IMR-90 (cell line): Measurements from ENCODE around the gene CUL3. TPM values are rescaled to one million over a fixed set of nuclear protein-coding genes. Genes with fewer than 3 reads are reported as not detected.

Experiments
- ATAC-seq: fragments of 200-7000 bp; cut with Tn5 transposase; 2 replicates; pipeline ENCODE4 v1.9.1; 2020; ENCODE audit warnings: low read depth, mild to moderate bottlenecking, moderate library complexity
- BruUV-seq: library from RNA; stranded (reverse); fragments of 400-500 nt; replicated peaks from 2 replicates; lab custom pipeline; 2021; lab: Mats Ljungman, UMichigan
- CTCF ChIA-PET: fragments of 300-600 bp; formaldehyde crosslinking; extraction: SDS; loops from one replicate; lab custom pipeline; 2021; ENCODE audit warnings: antibody characterized with exemption; lab: Yijun Ruan, JAX
- POLR2A ChIA-PET: fragments of 300-600 bp; sonication (Branson Sonifier 250); formaldehyde crosslinking; loops from one replicate; lab custom pipeline; 2022; ENCODE audit warnings: antibody characterized with exemption; ENCODE audit not compliant: unreplicated experiment; lab: Charles Lee
- DNase-seq: peaks from one replicate; pipeline ENCODE4 v3.0.0; 2013
- H2AFZ ChIP-seq: replicated peaks from 2 replicates; pipeline ENCODE3; 2013; ENCODE audit warnings: low read length, mild to moderate bottlenecking; ENCODE audit not compliant: poor library complexity
- H2AK5ac ChIP-seq: 2 replicates; pipeline ENCODE4 v1.6.1; 2013; ENCODE audit warnings: low read depth, low read length, inconsistent platforms
- H2AK9ac ChIP-seq: replicated peaks from 2 replicates; pipeline ENCODE3; 2013; ENCODE audit warnings: mild to moderate bottlenecking, low read depth, low read length, moderate library complexity; ENCODE audit not compliant: poor library complexity
- H2BK120ac ChIP-seq: 2 replicates; pipeline ENCODE4 v1.6.1; 2013; ENCODE audit warnings: low read depth, low read length, inconsistent platforms
- H2BK15ac ChIP-seq: 3 replicates; pipeline ENCODE4 v1.6.1; 2013; ENCODE audit warnings: low read depth, low read length, inconsistent platforms
- H2BK20ac ChIP-seq: 2 replicates; pipeline ENCODE4 v1.6.1; 2013; ENCODE audit warnings: low read depth, mild to moderate bottlenecking, inconsistent platforms, low read length, moderate library complexity
- H2BK5ac ChIP-seq: 2 replicates; pipeline ENCODE4 v1.6.1; 2013; ENCODE audit warnings: mild to moderate bottlenecking, low read depth, low read length, inconsistent platforms; ENCODE audit not compliant: poor library complexity, severe bottlenecking
- H3K14ac ChIP-seq: replicated peaks from 2 replicates; pipeline ENCODE4 v1.6.1; 2013; ENCODE audit warnings: low read depth, low read length, inconsistent platforms
- H3K18ac ChIP-seq: 2 replicates; pipeline ENCODE4 v1.6.1; 2013; ENCODE audit warnings: low read depth, low read length, control low read depth
- H3K23ac ChIP-seq: 2 replicates; pipeline ENCODE4 v1.6.1; 2013; ENCODE audit warnings: low read depth, low read length, inconsistent platforms
- H3K27ac ChIP-seq: 2 replicates; pipeline ENCODE4 v1.5.1; 2013; ENCODE audit warnings: mild to moderate bottlenecking, control low read depth, low read length; ENCODE audit not compliant: insufficient read depth
- H3K27me3 ChIP-seq: 2 replicates; pipeline ENCODE4 v1.6.1; 2013; ENCODE audit warnings: low read length; ENCODE audit not compliant: control insufficient read depth, insufficient read depth
- H3K36me3 ChIP-seq: 2 replicates; pipeline ENCODE4 v1.6.1; 2013; ENCODE audit warnings: low read length, mixed read lengths; ENCODE audit not compliant: control insufficient read depth, insufficient read depth
- H3K4ac ChIP-seq: 2 replicates; pipeline ENCODE4 v1.6.1; 2013; ENCODE audit warnings: low read depth, low read length, inconsistent platforms
- H3K4me1 ChIP-seq: 2 replicates; pipeline ENCODE4 v1.6.1; 2013; ENCODE audit warnings: low read length, mixed read lengths; ENCODE audit not compliant: control insufficient read depth, insufficient read depth
- H3K4me2 ChIP-seq: 2 replicates; pipeline ENCODE4 v1.6.1; 2013; ENCODE audit warnings: low read depth, mild to moderate bottlenecking, control low read depth, low read length, moderate library complexity
- H3K4me3 ChIP-seq: 2 replicates; pipeline ENCODE4 v1.5.1; 2013; ENCODE audit warnings: low read depth, mild to moderate bottlenecking, control low read depth, low read length, moderate library complexity; ENCODE audit not compliant: insufficient read depth
- H3K56ac ChIP-seq: 2 replicates; pipeline ENCODE4 v1.6.1; 2013; ENCODE audit warnings: low read length, inconsistent platforms; ENCODE audit not compliant: insufficient read depth; ENCODE audit errors: extremely low read depth
- H3K79me1 ChIP-seq, 2 experiments: 2 replicates each; pipeline ENCODE4 v1.6.1; 2013; ENCODE audit warnings: low read length in 2 of 2, inconsistent platforms in 1 of 2, low read depth in 1 of 2
- H3K9ac ChIP-seq: 2 replicates; pipeline ENCODE4 v1.6.1; 2013; ENCODE audit warnings: low read depth, low read length, control low read depth
- H3K9me1 ChIP-seq: 2 replicates; pipeline ENCODE4 v1.6.1; 2013; ENCODE audit warnings: low read length, inconsistent platforms; ENCODE audit not compliant: insufficient read depth
- H3K9me3 ChIP-seq: 2 replicates; pipeline ENCODE4 v1.6.1; 2013; ENCODE audit warnings: low read length; ENCODE audit not compliant: control insufficient read depth, insufficient read depth
- H4K20me1 ChIP-seq: 2 replicates; pipeline ENCODE4 v1.6.1; 2013; ENCODE audit warnings: low read length, inconsistent platforms; ENCODE audit not compliant: insufficient read depth
- H4K5ac ChIP-seq: 2 replicates; pipeline ENCODE4 v1.6.1; 2013; ENCODE audit warnings: mild to moderate bottlenecking, low read depth, low read length, control low read depth
- H4K8ac ChIP-seq, 2 experiments: 2 replicates each; pipeline ENCODE4 v1.6.1; 2013; ENCODE audit warnings: low read depth in 2 of 2, low read length in 2 of 2, control low read depth in 1 of 2, inconsistent platforms in 1 of 2
- H4K91ac ChIP-seq: 2 replicates; pipeline ENCODE4 v1.6.1; 2013; ENCODE audit warnings: low read depth, low read length, inconsistent platforms; ENCODE audit not compliant: insufficient read depth
- BHLHE40 ChIP-seq: fragments of 150-350 bp; IDR thresholded peaks from 2 replicates; pipeline ENCODE4 v1.6.1; 2016; ENCODE audit warnings: mild to moderate bottlenecking, low read depth, low read length
- CEBPB ChIP-seq: IDR thresholded peaks from 2 replicates; pipeline ENCODE4 v1.6.1; 2012; ENCODE audit warnings: low read depth, low read length, improper control_type of control experiment
- CHD1 ChIP-seq: IDR thresholded peaks from 2 replicates; pipeline ENCODE4 v1.6.1; 2012; ENCODE audit warnings: low read depth, low read length, improper control_type of control experiment
- FOS ChIP-seq: fragments of 150-350 bp; IDR thresholded peaks from 2 replicates; pipeline ENCODE4 v1.6.1; 2016; ENCODE audit warnings: low read depth, low read length
- MAFK ChIP-seq: IDR thresholded peaks from 2 replicates; pipeline ENCODE4 v1.6.1; 2012; ENCODE audit warnings: low read depth, low read length, improper control_type of control experiment
- MAZ ChIP-seq: IDR thresholded peaks from 2 replicates; pipeline ENCODE4 v1.6.1; 2012; ENCODE audit warnings: low read depth, mild to moderate bottlenecking, low read length, improper control_type of control experiment, moderate library complexity, borderline replicate concordance
- MXI1 ChIP-seq: IDR thresholded peaks from 2 replicates; pipeline ENCODE4 v1.6.1; 2012; ENCODE audit warnings: low read depth, mild to moderate bottlenecking, low read length, moderate library complexity, borderline replicate concordance
- NFE2L2 ChIP-seq: fragments of 150-350 bp; IDR thresholded peaks from 2 replicates; pipeline ENCODE4 v1.6.1; 2016; ENCODE audit warnings: low read depth, mild to moderate bottlenecking, low read length
- POLR2A ChIP-seq: IDR thresholded peaks from 2 replicates; pipeline ENCODE4 v1.6.1; 2012; ENCODE audit warnings: mild to moderate bottlenecking, low read depth, low read length
- RAD21 ChIP-seq: IDR thresholded peaks from 2 replicates; pipeline ENCODE4 v1.6.1; 2012; ENCODE audit warnings: low read length, improper control_type of control experiment
- RCOR1 ChIP-seq: IDR thresholded peaks from 2 replicates; pipeline ENCODE4 v1.6.1; 2012; ENCODE audit warnings: mild to moderate bottlenecking, low read length, improper control_type of control experiment; ENCODE audit not compliant: insufficient replicate concordance
- RFX5 ChIP-seq: IDR thresholded peaks from 2 replicates; pipeline ENCODE4 v1.8.0; 2012; ENCODE audit warnings: low read depth, mild to moderate bottlenecking, low read length, moderate library complexity
- SMC3 ChIP-seq: fragments of 150-350 bp; IDR thresholded peaks from 2 replicates; pipeline ENCODE4 v1.6.1; 2016; ENCODE audit warnings: low read depth, mild to moderate bottlenecking, antibody characterized with exemption, low read length, moderate library complexity
- WGBS, 2 experiments: methylation state at CpG; one replicate each; pipeline versions ENCODE4 v1.1.5 to v1.1.7; 2013; ENCODE audit warnings: missing lambda C conversion rate in 2 of 2; ENCODE audit not compliant: insufficient read length in 1 of 2; ENCODE audit errors: extremely low coverage in 2 of 2; 5-methylcytosine and 5-hydroxymethylcytosine counted together
- dilution Hi-C: fragments of 300-500 bp; cut with HindIII; formaldehyde crosslinking; loops from one replicate; pipeline ENCODE4 v1.14.3; 2018; ENCODE audit warnings: low sequenced_read_pairs; ENCODE audit not compliant: unreplicated experiment
- in situ Hi-C: fragments of 300-500 bp; cut with MboI; formaldehyde crosslinking; loops from 3 replicates; pipeline ENCODE4 v1.14.3; 2019; ENCODE audit warnings: low sequenced_read_pairs, inconsistent platforms, mixed read lengths
- intact Hi-C: fragments of 100-400 bp; cut with micrococcal nuclease; formaldehyde crosslinking; loops from 2 replicates; pipeline ENCODE4 v1.10.0; 2022
- polyA plus RNA-seq, 3 experiments: library from polyadenylated mRNA; depleted of rRNA; stranded (reverse); fragments of >200 nt; gene quantifications; 2 replicates each; pipeline ENCODE4 v1.2.3, GENCODE V29; 2012; ENCODE audit warnings: low replicate concordance in 1 of 3
- total RNA-seq: library from RNA; depleted of rRNA; stranded (reverse); fragments of >200 nt; gene quantifications from 2 replicates; pipeline ENCODE4 v1.2.3, GENCODE V29; 2012
- TF ChIP-seq, protein P1 (sequence below): fragments of 150-350 bp; IDR thresholded peaks from 2 replicates; pipeline ENCODE4 v1.6.1; 2017; ENCODE audit warnings: mild to moderate bottlenecking, antibody characterized with exemption, low read length, low read depth
- TF ChIP-seq, protein P2 (sequence below): fragments of 150-350 bp; IDR thresholded peaks from 2 replicates; pipeline ENCODE4 v1.6.1; 2016; ENCODE audit warnings: low read depth, mild to moderate bottlenecking, low read length, moderate library complexity, borderline replicate concordance
- TF ChIP-seq, protein P3 (sequence below): conservative IDR thresholded peaks from 2 replicates; pipeline ENCODE4 v1.5.1; 2012; ENCODE audit warnings: mild to moderate bottlenecking, low read depth, low read length, improper control_type of control experiment

The CUL3 gene
- total and polyA plus RNA-seq, 2 of the 4 experiments (the other 2 are of a cell fraction), result 33.7 to 45.7 TPM

- Histone ChIP-seq H4K5ac (no peak overlapping the region), H2BK15ac (no peak overlapping the region)
Observed at GRCh38 chr2:224444783-224445182, 140.4 kb downstream of the CUL3 start.

More at GRCh38 chr2:224444783-224445182, 140.4 kb downstream of the CUL3 start:
- in situ Hi-C loops, result no loop called here
- H4K20me1 ChIP-seq, result no peaks in the 10 kb centered on the region
- H3K14ac ChIP-seq, result no peak overlapping the region
- TF ChIP-seq, protein P1, sequence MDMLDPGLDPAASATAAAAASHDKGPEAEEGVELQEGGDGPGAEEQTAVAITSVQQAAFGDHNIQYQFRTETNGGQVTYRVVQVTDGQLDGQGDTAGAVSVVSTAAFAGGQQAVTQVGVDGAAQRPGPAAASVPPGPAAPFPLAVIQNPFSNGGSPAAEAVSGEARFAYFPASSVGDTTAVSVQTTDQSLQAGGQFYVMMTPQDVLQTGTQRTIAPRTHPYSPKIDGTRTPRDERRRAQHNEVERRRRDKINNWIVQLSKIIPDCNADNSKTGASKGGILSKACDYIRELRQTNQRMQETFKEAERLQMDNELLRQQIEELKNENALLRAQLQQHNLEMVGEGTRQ, result no peak
- TF ChIP-seq SMC3 (no peak), MXI1 (no peak), RFX5 (no peak), RCOR1 (no peak), CEBPB (no peak), NFE2L2 (no peak), POLR2A (no peak), CHD1 (no peak), BHLHE40 (no peak), FOS (no peak), MAFK (no peak), MAZ (no peak), RAD21 (no peak)
- TF ChIP-seq, protein P2, sequence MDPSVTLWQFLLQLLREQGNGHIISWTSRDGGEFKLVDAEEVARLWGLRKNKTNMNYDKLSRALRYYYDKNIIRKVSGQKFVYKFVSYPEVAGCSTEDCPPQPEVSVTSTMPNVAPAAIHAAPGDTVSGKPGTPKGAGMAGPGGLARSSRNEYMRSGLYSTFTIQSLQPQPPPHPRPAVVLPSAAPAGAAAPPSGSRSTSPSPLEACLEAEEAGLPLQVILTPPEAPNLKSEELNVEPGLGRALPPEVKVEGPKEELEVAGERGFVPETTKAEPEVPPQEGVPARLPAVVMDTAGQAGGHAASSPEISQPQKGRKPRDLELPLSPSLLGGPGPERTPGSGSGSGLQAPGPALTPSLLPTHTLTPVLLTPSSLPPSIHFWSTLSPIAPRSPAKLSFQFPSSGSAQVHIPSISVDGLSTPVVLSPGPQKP, result no peak
- TF ChIP-seq, protein P3, sequence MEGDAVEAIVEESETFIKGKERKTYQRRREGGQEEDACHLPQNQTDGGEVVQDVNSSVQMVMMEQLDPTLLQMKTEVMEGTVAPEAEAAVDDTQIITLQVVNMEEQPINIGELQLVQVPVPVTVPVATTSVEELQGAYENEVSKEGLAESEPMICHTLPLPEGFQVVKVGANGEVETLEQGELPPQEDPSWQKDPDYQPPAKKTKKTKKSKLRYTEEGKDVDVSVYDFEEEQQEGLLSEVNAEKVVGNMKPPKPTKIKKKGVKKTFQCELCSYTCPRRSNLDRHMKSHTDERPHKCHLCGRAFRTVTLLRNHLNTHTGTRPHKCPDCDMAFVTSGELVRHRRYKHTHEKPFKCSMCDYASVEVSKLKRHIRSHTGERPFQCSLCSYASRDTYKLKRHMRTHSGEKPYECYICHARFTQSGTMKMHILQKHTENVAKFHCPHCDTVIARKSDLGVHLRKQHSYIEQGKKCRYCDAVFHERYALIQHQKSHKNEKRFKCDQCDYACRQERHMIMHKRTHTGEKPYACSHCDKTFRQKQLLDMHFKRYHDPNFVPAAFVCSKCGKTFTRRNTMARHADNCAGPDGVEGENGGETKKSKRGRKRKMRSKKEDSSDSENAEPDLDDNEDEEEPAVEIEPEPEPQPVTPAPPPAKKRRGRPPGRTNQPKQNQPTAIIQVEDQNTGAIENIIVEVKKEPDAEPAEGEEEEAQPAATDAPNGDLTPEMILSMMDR, result no peak
- no peak overlapping the region for H3K4ac ChIP-seq
- H3K27ac ChIP-seq, result no peak overlapping the region
- no peak overlapping the region for H3K18ac ChIP-seq
- H2AK5ac ChIP-seq, result no peak overlapping the region
- no peaks in the 10 kb centered on the region for H3K9me1 ChIP-seq
- H3K4me2 ChIP-seq, result no peak overlapping the region
- H3K9ac ChIP-seq, result no peak overlapping the region
- no peak overlapping the region for H2AK9ac ChIP-seq
- no peak for ATAC-seq
- H3K4me3 ChIP-seq, result no peak overlapping the region
- no peak overlapping the region for H3K23ac ChIP-seq
- intact Hi-C loops, result loop anchor here (5.0 to 10.0 kb wide), 2 partner anchors 87 to 200 kb away; no protein-coding TSS in a partner anchor
- no peak overlapping the region for H4K8ac ChIP-seq
- H3K79me1 ChIP-seq, result no peaks in the 10 kb centered on the region
- H3K4me1 ChIP-seq, result no peaks in the 10 kb centered on the region
- no peak overlapping the region for H2BK5ac ChIP-seq
- H2BK120ac ChIP-seq, result no peak overlapping the region
- ChIA-PET POLR2A (no interaction called here), CTCF (no interaction called here)
- dilution Hi-C loops, result no loop called here
- no peak overlapping the region for H2AFZ ChIP-seq
- no peak for DNase-seq
- no peak overlapping the region for H4K91ac ChIP-seq
- H3K9me3 ChIP-seq, result no peaks in the 10 kb centered on the region
- WGBS, 2 experiments, result no CpG with 5 or more reads among the region's 4 CpGs
- H3K27me3 ChIP-seq, result no peaks in the 10 kb centered on the region; the same call in 1 of the 2 replicates
- BruUV-seq, result no TSS peak
- no peak overlapping the region for H3K56ac ChIP-seq
- no peak overlapping the region for H2BK20ac ChIP-seq
- H3K36me3 ChIP-seq, result no peaks in the 10 kb centered on the region
